Measurements from ENCODE around the gene RHOF.

The RHOF gene

DNA sequence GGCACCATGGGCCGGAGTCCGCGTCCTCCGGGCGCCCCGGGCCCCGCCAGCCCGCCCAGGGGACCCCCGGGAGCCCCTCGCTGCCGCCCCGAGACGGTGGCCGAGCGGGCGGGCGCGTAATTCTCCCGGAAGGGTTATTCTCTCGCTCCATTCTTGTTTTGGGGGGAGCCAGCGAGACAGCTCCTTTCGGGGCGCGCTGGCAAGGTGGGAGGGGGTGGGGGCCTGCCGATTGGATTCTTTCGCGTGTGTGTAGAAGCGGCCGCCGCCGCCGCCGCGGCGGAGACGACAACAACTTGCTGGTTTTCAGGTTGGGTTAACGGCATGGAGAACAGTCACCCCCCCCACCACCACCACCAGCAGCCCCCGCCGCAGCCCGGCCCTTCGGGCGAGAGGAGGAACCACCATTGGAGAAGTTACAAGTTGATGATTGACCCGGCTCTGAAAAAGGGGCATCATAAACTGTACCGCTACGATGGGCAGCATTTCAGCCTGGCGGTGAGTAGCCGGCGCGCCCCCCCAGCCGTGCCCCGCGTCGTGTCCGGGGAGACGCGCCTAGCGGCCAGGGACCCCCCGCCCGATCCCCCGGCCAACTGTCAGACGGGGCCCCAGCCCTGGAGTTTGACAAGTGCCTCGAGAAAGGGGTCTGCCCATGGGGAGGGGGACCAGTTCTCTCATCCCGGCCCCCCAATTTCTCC, 11.1 kb upstream of the RHOF start:
- DNase-seq (ENCODE audit: low spot score): peak; percentile 63

GRCh38 chr12:121803861-121804416, 10.5 kb upstream of the RHOF start, which contains the start of gene SETD1B:
SETD1B (plus strand) TSS chr12:121804009; CDS start chr12:121804738, 729 bp downstream.
- DNase-seq (ENCODE audit: low spot score): peak; percentile 60

DNA sequence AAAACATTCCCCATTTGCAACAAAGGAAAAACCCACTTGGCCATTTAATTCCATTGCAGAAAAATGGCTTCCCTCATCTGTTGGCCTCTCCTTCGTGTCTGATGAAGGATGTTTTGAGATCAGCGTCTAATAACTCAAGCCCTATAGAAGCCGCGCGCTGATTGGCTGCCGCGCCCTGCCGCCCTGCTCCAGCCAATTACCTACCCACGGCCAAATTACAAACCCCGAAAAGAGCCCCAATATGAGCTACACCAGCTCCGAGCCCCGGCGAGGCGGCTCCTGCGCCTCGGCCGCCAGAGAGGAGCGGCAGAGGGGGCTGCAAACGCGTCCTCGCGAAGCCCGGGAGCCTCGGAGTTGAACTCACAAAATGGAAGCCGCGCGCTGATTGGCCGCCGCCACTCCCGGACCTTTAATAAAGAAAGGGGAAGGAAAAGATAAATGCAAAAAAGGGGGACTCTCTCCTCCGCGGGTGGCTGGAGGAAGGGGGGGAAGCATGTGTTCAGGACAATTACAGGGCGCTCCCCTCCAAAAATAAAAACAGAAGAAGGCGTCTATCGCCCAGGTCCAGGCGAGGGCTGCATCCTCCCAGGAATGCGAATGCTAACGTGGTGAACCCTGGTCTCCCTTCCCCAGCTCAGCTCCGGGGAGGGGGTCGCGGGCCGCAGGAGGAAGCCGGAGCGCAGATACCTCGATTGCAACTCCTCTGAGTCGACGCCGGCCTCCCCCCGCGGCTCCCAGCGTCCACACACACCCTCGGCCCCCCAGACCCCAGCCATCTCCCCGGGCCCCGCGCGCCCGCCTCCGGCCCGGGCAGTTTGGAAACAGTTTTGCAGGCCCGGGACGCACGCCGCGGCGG, 9.6 kb upstream of the RHOF start:
- DNase-seq (ENCODE audit: low spot score): peak; percentile 96

DNA sequence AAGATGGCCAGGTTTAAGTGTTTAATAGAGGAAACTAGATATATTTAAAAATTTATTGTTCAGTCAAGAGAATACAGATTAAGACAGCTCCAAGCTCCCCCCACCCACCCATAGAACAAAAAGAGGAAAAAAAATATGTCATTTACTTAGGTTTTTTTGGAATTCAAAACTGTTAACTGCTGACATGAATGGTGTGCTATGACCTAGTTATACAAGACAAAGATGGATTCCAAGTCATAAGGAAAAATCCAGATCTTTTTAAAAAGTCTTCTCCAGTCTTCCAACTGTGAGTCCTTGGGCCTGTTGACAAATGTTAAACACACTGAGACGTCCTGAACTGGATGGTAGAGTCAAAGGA, 9.0 kb upstream of the RHOF start:
- DNase-seq (ENCODE audit: low spot score): no peak

GRCh38 chr12:121801595-121802484, 8.4 kb upstream of the RHOF start:
- DNase-seq (ENCODE audit: low spot score): peak; percentile 67

GRCh38 chr12:121800694-121801594, 7.5 kb upstream of the RHOF start:
- peak; percentile 69 for DNase-seq (ENCODE audit: low spot score)

DNA sequence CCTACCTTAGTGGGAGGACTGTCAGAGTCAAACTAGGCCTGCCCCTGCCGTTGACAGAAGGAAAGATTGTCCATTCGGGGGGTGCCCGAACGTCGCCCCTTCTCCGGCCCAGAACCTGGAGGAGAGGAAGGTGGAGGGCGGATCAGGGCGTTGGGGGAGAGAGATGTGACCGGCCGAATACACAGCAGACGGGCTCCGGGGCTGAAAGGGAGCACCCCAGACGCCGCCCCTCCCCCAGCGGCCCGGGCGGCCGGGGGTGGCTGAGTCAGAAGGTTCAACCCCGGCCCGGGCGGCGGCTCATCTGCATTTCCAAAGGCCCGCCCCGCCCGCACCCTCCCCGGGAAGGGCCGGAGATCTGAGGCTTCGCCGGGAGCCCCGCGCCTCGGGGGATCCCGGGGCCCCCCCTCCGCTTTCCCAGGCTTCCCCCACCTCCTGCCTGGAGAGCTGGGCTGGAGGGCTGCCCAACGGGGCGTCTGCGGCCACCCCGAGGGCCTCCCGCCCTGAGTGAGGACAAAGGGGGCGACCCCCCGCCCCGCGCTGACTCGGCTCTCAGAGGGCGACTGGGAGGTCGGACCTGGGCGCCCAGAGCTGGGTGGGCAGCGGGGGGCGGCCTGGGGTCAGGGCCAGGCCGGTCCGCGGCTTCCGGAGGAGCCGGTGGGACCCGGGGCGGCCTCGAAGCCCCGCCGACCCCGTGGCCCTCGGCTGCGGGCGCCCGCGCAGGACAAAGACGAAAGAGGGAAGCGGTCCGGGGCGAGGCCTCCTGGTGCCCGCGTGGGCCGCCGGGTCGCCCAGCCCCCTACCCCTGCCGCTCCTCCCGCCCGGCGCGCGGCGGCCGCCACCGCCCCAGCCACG, 6.6 kb upstream of the RHOF start:
- DNase-seq (ENCODE audit: low spot score): peak; percentile 67

DNA sequence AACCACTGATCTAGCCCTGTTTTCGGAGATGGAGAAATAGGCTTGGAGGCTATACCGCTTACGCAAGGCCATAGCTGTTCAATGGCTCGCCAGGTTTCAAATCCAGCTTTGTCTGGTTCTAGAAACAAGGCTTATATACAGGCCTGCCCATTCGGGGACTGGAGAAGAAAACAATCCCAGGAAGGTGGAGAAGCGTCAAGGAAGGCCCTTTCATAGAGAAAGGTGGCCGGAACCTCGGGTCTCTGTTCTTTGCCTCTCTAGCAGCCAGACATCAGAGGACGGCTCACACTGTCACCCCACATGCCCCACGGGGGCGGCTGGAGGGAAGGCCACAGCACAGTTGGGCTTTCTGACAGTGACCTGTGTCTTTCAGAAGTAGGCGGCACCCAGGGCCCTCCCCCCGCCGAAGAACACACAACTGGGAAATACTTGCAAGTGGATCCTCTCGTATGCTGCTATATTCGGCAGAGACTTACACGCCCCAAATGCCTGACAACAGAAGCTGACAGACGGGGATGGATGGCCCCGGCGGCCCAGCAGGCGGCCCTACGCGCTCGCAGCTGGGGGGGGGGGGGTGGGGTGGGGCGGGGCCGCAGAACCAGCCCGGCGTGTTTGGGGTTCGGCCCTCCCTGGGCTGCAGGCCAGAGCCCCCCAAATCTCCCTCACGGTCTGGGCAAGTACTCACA, 5.8 kb upstream of the RHOF start:
- DNase-seq (ENCODE audit: low spot score): peak; percentile 69

GRCh38 chr12:121798787-121799155, 5.3 kb upstream of the RHOF start:
- DNase-seq (ENCODE audit: low spot score): no peak

DNA sequence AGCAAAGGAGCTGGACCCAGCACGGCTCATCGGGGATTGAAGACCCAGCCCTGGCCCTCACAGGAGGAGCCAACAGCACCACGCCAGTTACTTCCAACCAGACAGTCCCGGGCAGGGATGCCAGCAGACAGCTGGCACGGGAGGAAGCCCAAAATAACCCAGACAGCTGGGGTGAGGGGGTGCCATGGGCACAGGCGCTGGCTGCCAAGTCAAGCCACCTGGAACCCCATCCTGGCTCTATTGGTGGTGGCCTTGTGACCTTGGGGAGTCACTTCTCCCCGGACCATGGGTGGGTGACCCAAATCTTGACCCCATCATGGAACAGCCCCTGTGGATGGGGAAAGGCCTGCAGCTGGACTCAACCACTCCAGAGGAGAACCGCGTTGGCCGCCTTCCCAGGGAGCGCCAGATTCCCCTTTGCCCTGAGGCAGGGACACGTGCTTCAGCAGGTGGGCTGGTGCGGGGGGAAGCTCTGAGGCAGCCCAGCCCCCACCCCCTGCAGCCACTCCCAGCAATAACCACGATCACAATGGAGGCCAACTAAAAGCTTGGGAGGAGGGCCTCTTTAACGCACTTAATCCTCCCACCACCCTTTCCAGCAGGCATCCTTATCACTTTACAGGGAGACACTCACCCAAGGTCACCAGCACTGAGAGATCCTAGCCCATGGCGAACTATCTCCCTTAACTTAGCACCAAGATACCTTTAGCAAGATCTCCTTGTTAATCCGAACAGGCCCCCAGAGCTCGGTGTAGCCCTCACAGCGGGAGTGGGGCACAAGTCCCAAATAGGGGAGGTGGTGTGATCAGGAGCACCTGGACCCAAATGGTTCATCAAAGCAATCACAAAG, 4.7 kb upstream of the RHOF start:
- no peak for DNase-seq (ENCODE audit: low spot score)

DNA sequence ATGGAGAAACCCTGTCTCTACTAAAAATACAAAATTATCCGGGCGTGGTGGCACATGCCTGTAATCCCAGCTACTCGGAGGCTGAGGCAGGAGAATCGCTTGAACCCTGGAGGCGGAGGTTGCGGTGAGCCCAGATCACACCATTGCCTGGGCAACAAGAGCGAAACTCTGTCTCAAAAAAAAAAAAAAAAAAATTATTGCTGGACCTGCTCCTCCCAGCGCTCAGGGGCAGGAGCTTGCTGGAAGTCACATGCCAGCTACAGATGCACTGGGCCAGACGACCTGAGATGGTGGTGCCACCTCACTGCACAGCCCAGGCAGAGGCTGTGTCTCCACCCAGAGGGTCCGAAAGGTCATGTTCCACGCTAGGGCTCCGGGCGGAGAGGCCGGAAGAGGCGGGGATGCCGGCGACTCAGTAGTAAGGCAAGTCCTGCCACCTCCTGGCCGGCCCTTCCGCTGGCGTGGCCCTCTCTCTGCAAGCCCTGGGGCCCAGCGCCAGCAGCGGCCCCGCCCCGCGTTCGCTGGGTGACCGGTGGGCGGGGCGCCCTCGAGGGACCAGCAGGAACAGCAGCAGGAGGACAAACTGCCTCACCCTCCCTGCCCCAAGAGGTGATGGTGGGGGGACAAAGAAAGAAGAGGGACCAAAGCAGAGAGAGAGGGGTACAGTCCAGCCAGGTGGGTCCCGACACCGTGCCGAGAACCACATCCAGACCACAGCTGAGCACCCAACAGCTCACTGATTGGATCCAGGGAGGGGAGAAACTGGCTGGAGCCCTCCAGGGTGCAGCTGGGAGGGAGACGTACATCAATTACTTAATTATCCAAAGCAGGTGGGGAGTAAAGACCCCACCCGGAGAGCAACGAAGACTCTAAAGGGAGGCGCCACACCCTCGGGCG, 3.6 kb upstream of the RHOF start:
- no peak for DNase-seq (ENCODE audit: low spot score)

GRCh38 chr12:121795034-121795968, 1.8 kb upstream of the RHOF start:
- DNase-seq (ENCODE audit: low spot score): peak; percentile 87

- no peak for DNase-seq (ENCODE audit: low spot score)
Observed at GRCh38 chr12:121794534-121795033, 1.1 kb upstream of the RHOF start.

DNA sequence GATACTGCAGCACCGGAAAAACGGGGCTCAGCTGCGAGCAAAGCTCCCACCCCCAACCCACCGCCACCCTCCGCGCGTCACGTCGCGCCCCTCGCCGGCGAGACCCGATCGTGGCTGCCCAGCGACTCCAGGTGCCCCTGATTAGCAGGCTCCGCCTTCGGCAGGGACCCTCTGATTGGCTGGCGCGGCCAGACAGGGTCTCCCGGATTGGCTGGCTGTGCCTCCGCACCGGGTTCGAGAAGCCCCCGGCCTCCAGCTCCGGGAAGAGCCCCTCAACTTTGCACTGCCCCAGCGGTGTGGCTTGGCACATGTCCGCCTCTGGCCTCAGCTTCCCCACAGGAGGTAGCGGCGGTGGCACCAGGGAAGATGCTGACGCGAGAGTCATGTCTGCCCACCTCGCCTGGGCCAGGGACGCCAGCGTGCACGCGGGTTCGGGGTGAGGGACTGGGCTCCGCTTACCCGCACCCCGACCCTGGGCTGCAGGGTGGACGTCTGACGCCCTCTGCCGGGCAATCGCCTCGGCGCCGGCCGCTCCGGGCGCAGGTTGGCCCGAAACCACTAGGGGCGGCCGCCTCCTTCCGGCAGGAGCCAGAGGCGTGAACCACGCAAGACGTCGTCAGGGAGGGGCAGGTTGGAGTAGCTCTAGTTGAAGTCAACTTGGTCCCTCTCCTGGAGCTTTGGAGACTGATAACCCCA, 498 bp upstream of the RHOF start:
- peak; percentile 95 for DNase-seq (ENCODE audit: low spot score)

- DNase-seq (ENCODE audit: low spot score): peak; percentile 80
Observed at GRCh38 chr12:121792607-121793439, 665 bp downstream of the RHOF start.

Data from NAMALWA (cell line).